Stimulated activated CD8-positive, alpha-beta memory T cell treated with anti-CD3 and anti-CD28 coated beads, Interleukin-15, amount 100 ng/mL, for 48 hours (primary cell): ENCODE results near the gene OR10A4.
"Not testable (repeated sequence)": the region's sequence is repeated elsewhere in the genome, so short reads cannot be mapped to it uniquely, and the experiment has no call there.

Experiments used
- DNase-seq, 2 donors: peaks; one replicate each; pipeline ENCODE4 v3.0.0-alpha.2; 2020; ENCODE audit warnings: low read depth in 2 of 2

Gene OR10A4, protein sequence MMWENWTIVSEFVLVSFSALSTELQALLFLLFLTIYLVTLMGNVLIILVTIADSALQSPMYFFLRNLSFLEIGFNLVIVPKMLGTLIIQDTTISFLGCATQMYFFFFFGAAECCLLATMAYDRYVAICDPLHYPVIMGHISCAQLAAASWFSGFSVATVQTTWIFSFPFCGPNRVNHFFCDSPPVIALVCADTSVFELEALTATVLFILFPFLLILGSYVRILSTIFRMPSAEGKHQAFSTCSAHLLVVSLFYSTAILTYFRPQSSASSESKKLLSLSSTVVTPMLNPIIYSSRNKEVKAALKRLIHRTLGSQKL

GRCh38 chr11:6876325-6876724, at the start of gene OR10A4:
TSS of gene OR10A4 (plus strand) at chr11:6876625. CDS start at chr11:6876648, 23 bp downstream.
- no peak for DNase-seq

- DNase-seq, result no peak
Observed at GRCh38 chr11:6828103-6828502, 48.3 kb upstream of the OR10A4 start.

GRCh38 chr11:6833356-6833755, 43.1 kb upstream of the OR10A4 start:
- no peak for DNase-seq

DNA sequence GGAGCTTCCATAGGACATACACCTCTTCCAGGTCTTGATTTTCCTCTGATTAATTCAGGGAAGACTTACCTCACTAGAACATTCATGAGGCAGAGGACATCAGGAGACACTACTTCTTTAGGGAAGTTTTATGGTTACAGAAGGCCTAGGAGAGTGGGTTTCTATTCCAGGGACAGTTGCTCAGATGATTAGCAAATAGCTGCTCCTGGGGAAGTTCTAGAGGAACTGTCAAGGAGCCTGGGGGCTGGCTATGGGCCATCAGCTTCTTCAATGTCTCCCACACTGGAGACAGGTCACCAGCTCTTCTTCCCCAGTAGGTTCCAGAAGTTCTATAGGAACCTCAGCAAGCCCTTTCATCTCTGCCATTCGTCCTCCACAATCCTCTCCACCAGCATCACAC, 42.4 kb upstream of the OR10A4 start:
- DNase-seq, result no peak

GRCh38 chr11:6841694-6842093, 34.7 kb upstream of the OR10A4 start:
- DNase-seq, result no peak

DNA sequence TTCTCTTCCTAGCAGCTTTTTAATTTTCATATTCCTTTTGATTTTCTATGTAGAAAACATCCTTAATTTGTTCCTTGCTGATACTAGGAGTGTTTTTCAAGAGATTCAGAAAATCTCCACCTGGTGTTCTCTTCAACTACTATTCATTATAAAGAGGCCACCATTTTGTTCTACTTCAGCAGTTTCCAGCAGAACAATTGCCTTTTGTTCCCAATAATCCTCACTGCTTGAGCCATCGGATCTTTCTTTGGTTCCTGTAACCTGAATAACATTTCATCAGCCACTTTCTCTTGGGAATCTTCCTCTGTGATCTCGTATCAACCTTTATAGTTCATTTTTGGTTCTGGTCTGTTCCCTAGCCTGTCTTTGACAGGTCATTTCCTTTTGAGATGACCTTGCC, 32.8 kb upstream of the OR10A4 start:
- DNase-seq, result no peak

DNA sequence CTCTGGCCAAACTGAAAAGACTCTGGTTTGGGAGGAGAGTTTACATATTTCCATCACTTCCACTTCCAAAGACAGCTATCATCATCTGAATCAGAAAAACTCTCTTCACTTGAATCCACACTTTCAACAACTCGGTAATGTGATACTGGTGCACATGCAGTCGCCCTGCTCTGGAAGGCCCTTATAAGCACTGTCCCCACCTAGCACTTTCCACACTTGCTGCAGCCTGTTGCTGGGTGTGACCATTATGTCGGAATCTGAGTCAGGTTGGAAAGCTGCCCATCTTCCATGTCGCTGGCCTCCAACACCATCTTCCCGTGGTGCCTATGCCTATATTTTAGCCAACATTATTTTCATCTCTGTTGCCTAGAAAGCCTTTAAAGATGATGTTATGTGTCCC, 32.1 kb upstream of the OR10A4 start:
- no peak for DNase-seq

DNA sequence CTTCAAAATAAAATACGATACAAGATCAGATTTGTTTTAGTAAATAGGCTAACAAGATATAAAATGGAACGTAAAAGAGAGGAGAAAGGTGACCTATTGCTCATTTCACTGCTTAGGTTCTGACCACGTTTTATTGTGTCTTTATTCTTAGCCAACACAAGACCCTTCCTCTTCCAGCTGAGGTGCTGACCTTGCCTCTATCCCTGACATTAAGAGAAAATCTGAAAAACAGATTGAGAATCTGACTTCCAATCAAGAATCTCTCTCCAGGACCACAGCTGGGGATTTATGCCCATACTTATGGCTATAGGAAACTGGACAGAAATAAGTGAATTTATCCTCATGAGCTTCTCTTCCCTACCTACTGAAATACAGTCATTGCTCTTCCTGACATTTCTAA, 31.0 kb upstream of the OR10A4 start, which contains the start of gene OR10A5:
Gene OR10A5, plus strand, starts transcription at position 301 of the 400 bp plus-strand sequence. Its CDS starts 0 bp downstream, at position 301.
- no peak for DNase-seq

GRCh38 chr11:6850526-6850925, 25.9 kb upstream of the OR10A4 start:
- no peak for DNase-seq

DNA sequence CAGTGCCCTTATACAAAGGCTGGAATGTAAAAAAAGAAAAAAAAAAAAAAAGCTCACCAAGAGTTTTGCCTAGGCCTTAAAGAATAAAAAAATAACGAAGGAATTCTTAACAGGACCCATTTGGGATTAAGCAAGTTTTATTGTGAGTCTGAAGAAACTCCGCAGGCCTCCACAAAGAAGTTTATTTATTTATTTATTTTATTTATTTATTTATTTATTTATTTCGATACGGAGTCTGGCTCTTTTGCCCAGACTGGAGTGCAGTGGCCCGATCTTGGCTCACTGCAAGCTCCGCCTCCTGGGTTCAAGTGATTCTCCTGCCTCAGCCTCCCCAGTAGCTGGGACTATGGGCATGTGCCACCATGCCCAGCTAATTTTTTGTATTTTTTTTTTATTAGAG, 21.6 kb upstream of the OR10A4 start:
- not testable (repeated sequence) for DNase-seq

DNA sequence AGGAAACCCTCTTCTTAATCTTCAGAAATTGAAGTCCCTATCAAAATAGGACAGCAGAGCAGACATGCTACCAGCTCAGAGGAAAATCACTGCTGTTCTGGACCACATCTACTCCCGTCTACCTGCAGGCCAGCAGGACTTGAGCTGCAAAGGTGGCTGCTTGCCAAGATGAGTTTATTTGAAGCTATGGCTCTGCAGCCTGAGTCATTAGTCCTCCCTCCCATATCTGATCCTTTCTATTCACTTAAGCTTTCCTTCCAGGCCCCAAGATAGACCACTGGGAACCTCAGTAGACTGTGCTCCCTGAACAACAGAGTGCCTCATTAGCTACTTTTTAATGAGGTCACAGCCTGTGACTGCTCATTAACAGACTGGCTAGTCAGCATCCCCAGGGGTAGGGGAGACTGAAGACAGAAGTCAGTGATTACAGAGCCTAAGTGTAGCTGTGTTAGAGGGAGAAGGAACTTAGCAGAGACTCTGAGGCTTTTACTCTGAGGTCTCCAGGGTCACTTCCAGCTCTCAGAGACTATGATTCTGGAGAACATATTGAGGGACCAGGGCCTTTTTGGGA, 20.4 kb upstream of the OR10A4 start:
- DNase-seq, result no peak

DNA sequence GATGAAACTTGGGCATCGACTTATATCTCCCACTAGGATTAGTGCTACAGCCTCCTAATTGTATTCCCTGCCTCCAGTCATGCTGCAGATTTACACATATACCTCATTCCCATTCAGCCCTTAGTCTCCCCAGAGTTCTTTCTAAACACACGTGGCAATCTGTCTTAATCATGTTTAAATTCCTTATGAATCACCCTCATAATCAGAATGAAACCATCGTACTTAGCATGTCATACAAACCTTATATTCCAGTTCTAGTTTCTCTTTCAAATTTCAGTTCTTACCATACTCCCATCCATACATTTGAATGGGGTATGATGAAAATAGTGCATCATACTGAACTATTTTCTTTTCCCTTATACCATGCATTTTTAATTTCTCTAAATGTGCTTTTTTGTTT, 19.6 kb upstream of the OR10A4 start:
- DNase-seq, result no peak

- DNase-seq, result no peak
Observed at GRCh38 chr11:6862961-6863360, 13.5 kb upstream of the OR10A4 start, which contains the start of gene OR10A2. TSS of gene OR10A2 (plus strand) at chr11:6863057. CDS start at chr11:6869755, 6,698 bp downstream.

DNA sequence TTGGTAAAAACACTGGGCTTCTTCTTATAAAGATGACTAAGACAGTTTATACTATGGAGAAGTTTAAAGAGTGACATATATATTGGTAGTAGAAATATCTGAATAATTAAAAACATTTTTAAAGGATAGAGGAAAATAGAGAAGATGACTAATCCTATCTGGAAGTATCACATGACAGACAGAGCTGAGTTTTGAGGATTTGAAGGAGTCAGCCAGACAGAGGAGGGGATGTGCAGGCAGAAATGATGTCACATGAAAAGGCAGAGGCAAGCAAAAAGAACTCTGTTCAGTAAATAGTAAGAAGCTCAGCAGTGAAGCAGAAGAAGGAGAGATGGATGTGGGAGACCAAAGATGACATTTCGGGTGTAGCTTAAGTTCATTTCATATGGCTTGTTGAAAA, 12.0 kb upstream of the OR10A4 start:
- no peak for DNase-seq

GRCh38 chr11:6871278-6871677, 5.1 kb upstream of the OR10A4 start:
- no peak for DNase-seq

DNA sequence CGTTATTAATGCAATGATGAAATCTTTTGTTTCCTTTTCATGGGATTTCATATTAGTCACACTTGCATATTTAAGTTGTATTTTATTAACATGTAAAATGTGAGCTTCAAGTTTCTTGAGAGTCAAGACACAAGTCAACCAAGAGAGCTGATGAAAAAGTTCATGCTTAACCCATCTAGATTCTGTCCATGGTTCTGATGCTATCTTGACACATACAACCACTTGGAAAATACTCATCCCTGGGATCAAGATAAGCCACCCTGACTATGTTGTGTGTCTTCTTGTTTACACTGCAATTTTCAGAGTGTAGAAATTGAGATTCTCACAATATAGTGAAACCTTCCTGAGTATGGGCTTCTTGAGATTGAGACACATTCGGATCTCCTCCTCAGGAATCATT, 664 bp upstream of the OR10A4 start:
- DNase-seq, result no peak

DNA sequence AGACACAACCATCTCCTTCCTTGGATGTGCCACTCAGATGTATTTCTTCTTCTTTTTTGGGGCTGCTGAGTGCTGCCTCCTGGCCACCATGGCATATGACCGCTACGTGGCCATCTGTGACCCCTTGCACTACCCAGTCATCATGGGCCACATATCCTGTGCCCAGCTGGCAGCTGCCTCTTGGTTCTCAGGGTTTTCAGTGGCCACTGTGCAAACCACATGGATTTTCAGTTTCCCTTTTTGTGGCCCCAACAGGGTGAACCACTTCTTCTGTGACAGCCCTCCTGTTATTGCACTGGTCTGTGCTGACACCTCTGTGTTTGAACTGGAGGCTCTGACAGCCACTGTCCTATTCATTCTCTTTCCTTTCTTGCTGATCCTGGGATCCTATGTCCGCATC, 489 bp downstream of the OR10A4 start:
- DNase-seq, result no peak

- DNase-seq, result no peak
Observed at GRCh38 chr11:6882751-6883150, 6.3 kb downstream of the OR10A4 start.

DNA sequence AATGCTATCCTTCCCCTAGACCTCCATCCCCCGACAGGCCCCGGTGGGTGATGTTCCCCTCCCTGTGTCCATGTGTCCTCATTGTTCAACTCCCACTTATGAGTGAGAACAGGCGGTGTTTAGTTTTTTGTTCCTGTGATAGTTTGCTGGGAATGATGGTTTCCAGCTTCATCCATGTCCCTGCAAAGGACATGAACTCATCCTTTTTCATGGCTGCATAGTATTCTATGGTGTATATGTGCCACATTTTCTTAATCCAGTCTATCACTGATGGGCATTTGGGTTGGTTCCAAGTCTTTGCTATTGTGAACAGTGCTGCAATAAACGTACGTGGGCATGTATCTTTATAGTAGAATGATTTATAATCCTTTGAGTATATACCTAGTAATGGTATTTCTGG, 11.3 kb downstream of the OR10A4 start:
- not testable (repeated sequence) for DNase-seq

- DNase-seq, result no peak
Observed at GRCh38 chr11:6888830-6889229, 12.4 kb downstream of the OR10A4 start.

- no peak for DNase-seq
Observed at GRCh38 chr11:6889835-6890234, 13.4 kb downstream of the OR10A4 start.

- DNase-seq, result no peak
Observed at GRCh38 chr11:6892400-6892799, 16.0 kb downstream of the OR10A4 start, which contains the start of gene OR2D2. TSS of gene OR2D2 (minus strand) at chr11:6892500. CDS start at chr11:6892500, 0 bp downstream.

DNA sequence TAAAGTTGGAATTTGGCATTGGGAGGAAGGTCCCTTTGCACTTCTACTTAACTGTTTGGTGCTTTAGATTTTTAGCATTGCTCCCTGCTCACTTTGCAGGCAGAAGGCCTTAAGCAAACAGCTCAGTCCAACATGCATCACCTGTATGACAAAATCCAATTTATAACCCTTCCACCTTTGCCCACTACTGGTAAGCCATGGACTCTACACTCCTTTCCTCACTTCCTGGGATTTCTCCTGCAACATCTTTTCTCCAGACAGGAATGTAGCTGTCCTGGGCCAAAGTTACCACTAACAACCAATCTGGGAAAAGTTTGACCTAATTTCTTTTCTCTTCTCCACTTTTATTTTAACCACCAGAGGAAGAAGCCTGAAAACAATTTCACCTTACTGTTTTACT, 17.7 kb downstream of the OR10A4 start:
- DNase-seq, result no peak
